IPS DF 19.7 (cell line): ENCODE data around the gene RRP12.
A peak's percentile ranks its signal among the peaks of the same experiment; 100 is the strongest.
"Not testable (repeated sequence)": the region's sequence is repeated elsewhere in the genome, so short reads cannot be mapped to it uniquely, and the experiment has no call there.

ENCODE experiments used
- DNase-seq: peaks from one replicate; pipeline ENCODE4 v3.0.0-alpha.2; 2013; ENCODE audit warnings: low read depth, low spot score

The RRP12 gene

GRCh38 chr10:97408496-97408992 is 7.4 kb upstream of the RRP12 start:
- no peak for DNase-seq

DNA sequence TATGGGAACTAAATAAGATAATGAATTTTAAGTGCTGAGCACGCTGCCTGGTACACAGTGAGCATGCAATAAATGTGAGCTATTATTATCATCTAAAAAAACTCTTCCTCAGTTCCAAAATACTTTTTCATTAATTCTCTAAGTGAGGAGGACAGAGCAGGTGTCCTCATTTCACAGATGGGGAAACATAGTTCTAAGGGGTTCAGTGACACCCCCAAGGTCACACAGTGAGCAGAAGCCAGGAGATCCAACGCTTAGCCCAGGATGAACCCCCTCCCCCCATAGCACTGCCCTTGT is 6.8 kb upstream of the RRP12 start:
- DNase-seq: no peak

- peak; percentile 76 for DNase-seq
Measured at GRCh38 chr10:97407211-97407951, 6.2 kb upstream of the RRP12 start.

GRCh38 chr10:97406483-97406882 is 5.3 kb upstream of the RRP12 start:
- DNase-seq: not testable (repeated sequence)

DNA sequence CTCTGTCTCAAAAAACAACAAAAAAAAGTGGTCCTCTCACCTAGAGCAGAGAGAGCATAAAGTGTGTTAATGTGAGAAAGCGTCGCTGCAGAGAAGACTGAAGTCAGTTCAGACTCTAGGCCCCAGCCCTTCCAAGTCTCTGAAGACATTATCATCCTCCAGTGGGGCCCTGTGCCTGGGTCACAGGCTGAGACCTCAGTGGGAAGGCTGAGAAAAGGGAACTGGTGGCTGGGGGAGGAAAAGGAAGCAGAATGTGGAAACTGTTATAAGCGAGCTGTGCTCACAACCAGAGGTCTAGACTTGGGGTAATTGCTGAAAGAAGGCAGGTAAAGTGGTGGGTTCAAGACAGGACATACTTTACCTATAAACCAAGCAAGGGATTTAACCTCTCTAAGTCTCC is 4.9 kb upstream of the RRP12 start:
- DNase-seq: no peak

GRCh38 chr10:97404044-97404443 is 2.9 kb upstream of the RRP12 start:
- no peak for DNase-seq

DNA sequence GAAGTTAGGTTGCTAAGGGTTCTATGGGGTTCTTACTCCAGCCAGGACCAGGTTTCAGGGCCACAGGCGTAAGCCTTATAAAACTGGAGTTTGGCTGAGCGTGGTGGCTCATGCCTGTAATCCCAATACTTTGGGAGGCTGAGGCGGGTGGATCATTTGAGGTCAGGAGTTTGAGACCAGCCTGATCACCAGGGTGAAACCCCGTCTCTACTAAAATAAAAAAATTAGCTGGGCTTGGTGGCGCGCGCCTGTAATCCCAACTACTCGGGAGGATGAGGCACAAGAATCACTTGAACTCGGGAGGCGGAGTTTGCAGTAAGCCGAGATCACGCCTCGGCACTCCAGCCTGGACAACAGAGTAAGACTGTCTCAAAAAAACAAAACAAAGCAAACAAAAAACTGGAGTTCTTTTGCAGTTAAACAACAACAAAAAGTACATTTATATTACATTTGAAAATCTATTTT is 347 bp upstream of the RRP12 start:
- no peak for DNase-seq

GRCh38 chr10:97399843-97400545 is 1.1 kb downstream of the RRP12 start:
- no peak for DNase-seq

GRCh38 chr10:97396056-97396455 is 5.1 kb downstream of the RRP12 start:
- DNase-seq: no peak

DNA sequence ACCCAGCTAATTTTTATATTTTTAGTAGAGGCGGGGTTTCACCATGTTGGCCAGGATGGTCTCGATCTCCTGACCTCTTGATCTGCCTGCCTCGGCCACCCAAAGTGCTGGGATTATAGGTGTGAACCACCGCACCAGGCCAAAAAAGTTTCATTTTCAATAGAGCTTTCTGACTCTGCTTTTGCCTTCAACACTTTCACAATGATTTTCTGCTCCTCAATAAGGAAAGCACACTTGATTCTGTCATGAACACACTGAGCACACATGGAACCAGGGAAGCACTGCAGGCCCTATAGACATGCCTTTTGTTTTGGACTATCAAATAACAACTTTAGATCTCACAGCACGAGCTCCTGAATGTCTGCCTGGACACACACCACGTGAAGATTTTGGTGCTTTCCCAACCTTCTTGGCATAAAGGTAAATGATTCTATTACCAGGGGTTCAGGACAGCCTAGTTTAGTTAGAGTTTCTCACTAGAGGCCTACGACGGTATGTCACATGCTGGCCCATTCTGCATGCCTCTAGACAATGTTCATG is 8.0 kb downstream of the RRP12 start:
- no peak for DNase-seq

DNA sequence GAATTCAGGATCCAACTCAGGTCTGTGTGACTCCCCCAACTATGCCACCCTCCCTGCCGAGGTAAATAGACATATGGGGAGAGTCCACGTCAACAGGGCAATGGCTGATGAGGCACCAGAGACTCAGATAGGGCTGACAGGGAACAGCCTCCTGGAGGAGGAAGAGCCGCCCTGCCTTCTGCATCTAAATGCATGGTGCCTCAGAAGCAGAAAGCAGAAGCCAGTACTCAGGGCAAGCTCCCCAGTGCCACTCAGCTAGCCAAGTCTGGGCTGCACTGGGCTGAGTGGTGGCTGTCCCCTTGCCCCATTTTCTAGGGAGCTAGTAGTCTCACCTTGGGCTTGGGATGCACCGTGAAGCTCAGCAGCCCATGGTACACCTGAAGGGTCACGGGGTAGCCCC is 11.0 kb downstream of the RRP12 start:
- DNase-seq: no peak

GRCh38 chr10:97388152-97388551 is 13.0 kb downstream of the RRP12 start:
- no peak for DNase-seq

DNA sequence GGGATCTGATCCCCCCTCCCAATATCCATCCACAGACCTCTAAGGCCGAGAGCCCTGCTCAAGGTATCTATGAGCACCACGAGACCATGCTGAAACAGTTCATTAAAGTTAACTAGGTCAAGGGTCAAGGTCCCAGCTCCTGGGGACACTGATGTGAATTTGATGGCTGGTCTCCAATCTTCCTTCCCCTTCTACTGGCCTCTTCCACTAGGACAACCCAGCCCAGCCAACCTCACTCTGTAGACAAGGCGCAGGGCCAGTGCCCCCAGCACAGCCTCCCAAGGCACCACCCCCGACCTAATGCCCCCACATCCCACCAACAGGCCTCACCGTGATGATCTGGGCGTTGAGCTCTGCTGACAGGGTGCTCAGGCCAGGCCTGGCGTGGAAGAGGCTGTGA is 15.6 kb downstream of the RRP12 start:
- DNase-seq: no peak

DNA sequence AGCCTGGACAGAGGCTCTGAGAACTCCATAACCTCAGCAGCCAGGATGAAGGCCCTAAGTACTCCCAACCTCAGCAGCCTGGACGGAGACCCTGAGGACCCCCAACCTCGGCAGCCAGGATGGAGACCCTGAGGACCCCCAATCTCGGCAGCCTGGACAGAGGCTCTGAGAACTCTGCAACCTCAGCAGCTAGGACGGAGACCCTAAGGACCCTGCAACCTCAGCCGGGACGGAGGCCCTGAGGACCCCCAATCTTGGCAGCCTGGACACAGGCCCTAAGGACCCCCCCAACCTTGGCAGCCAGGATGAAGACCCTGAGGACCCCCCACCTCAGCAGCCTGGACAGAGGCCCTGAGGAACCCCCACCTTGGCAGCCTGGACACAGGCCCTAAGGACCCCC is 16.5 kb downstream of the RRP12 start:
- no peak for DNase-seq

DNA sequence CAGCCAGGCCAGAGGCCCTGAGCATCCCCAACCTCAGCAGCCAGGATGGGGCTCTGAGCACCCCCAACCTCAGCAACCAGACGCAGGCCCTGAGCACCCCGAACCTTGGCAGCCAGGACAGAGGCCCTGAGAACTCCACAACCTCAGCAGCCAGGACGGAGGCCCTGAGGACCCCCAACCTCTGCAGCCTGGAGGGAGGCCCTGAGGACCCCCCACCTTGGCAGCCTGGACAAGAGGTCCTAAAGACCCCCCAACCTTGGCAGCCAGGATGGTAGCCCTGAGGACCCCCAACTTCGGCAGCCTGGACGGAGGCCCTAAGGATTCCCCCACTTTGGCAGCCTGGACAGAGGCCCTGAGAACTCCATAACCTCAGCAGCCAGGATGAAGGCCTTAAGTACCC is 17.0 kb downstream of the RRP12 start:
- DNase-seq: no peak

DNA sequence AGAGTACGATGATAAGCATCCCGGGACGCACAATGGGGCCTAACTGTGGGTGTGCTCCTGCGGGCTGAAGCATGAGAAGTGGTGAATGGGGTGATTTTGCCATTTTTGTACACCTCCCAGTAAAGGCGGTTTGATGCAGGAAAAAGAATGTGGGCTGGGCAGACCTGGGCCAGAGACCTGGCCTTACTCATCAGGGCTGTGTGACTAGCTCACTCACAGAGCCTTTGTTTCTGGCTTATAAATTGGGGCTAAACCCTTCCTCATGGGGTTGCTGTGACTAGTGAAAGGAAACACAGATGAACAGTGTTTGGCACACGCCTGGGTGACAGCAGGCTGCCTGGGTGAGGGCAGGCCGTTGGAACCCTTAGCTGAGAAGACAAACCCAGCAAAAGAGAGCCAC is 18.0 kb downstream of the RRP12 start:
- no peak for DNase-seq

- no peak for DNase-seq
Measured at GRCh38 chr10:97381626-97382025, 19.5 kb downstream of the RRP12 start.

- no peak for DNase-seq
Measured at GRCh38 chr10:97380516-97380915, 20.6 kb downstream of the RRP12 start.

GRCh38 chr10:97378933-97379921 is 21.9 kb downstream of the RRP12 start:
- no peak for DNase-seq

- DNase-seq: no peak
Measured at GRCh38 chr10:97376413-97376812, 24.7 kb downstream of the RRP12 start.

DNA sequence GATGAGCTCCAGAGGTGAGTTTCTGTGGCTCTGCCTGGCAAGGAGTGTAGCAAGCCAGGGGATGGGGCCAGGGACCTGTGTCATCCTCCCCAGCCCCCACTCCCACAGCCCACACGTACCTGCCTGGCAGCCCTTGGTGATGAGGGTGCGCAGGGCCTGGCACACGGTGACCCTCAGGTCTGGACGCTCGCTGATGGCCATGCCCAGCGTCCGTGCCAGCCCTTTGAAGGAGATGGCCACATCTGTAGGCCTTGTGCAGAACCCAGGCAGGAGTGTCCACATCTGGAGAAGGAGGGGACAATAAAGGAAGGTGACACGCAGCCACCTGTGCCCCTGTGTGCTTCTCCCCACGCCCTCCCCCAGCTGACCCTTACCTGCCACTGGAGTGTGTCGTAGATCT is 27.7 kb downstream of the RRP12 start:
- no peak for DNase-seq
